Esophagus muscularis mucosa (tissue), 3 donors: ENCODE measurements around the gene STX1A.

Experiments
- CTCF ChIP-seq, 3 experiments: fragments of 200-600 bp in 2 of 3; fragments of 450-650 bp in 1 of 3; sonication (generic) in 2 of 3; IDR thresholded peaks; one replicate each; pipeline ENCODE4 v1.5.1; 2017 to 2019; ENCODE audit warnings: antibody characterized with exemption in 3 of 3, mild to moderate bottlenecking in 2 of 3, moderate library complexity in 1 of 3
- EP300 ChIP-seq: sonication (generic); formaldehyde crosslinking; IDR thresholded peaks from one replicate; pipeline ENCODE4 v1.6.1; 2017; ENCODE audit warnings: antibody characterized with exemption

GRCh38 chr7:73762659-73762999 lies 43.2 kb upstream of the STX1A start:
- TF ChIP-seq CTCF (IDR thresholded peaks at IDR 0.05) (no peak), EP300 (no peak)
